ENCODE results near the gene EVPL. TPM values are rescaled to one million over a fixed set of nuclear protein-coding genes. Genes with fewer than 3 reads are reported as not detected.
"Not testable (repeated sequence)": the region's sequence is repeated elsewhere in the genome, so short reads cannot be mapped to it uniquely, and the experiment has no call there.

The EVPL gene
- total RNA-seq, 4 donors from 2014 or later, result 0.02 to 0.07 TPM; not detected in 2

DNA sequence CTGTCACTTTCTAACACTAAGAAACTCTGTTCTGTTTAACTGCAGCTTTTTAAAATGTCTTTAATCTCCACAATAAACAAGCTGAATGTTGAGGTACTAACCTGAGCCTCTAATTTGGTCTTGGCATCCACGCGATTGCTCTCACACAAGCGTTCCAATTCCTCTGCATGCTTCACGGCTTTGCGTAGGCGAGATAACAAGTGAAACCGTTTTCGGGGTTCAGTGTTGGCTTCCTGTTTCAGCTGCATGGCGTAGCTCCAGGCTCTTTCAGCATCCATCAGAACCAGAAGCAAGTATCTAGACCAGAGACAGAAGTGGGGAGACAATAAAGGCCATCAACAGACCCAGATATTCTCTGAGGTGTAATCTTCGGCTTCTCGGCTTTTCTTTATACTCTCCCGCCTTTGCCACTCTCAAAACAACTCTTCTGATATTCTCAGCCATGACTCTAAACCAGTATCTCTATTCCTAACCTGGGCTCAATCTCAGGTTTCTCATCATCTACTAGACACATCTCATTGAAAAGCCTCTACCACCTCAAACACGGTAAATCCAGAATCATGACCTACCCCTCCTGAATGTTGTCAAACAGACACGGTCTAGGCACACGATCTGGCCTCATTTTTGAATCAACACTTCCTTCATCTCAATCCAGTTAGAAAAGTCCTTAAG, 36.9 kb upstream of the EVPL start:
- no peak for ATAC-seq
- Histone ChIP-seq H3K36me3 (peaks cover 7 to 88% of the 10 kb centered on the region in 2 donors), H3K4me1 (peaks cover 0 to 4% of the 10 kb centered on the region in 2 donors), H3K27me3 (no peaks in the 10 kb centered on the region), H3K27ac (no peak overlapping the region), H3K9me3 (no peaks in the 10 kb centered on the region), H3K4me3 (no peak overlapping the region)
- DNase-seq, result no peak
- TF ChIP-seq, protein P1, sequence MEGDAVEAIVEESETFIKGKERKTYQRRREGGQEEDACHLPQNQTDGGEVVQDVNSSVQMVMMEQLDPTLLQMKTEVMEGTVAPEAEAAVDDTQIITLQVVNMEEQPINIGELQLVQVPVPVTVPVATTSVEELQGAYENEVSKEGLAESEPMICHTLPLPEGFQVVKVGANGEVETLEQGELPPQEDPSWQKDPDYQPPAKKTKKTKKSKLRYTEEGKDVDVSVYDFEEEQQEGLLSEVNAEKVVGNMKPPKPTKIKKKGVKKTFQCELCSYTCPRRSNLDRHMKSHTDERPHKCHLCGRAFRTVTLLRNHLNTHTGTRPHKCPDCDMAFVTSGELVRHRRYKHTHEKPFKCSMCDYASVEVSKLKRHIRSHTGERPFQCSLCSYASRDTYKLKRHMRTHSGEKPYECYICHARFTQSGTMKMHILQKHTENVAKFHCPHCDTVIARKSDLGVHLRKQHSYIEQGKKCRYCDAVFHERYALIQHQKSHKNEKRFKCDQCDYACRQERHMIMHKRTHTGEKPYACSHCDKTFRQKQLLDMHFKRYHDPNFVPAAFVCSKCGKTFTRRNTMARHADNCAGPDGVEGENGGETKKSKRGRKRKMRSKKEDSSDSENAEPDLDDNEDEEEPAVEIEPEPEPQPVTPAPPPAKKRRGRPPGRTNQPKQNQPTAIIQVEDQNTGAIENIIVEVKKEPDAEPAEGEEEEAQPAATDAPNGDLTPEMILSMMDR (IDR thresholded peaks at IDR 0.05 in 4 of 5, conservative IDR thresholded peaks at IDR 0.05 in 1 of 5), result no peak
- no peak for TF ChIP-seq POLR2A (IDR thresholded peaks at IDR 0.05)
- in situ Hi-C loops (cut with MboI; ENCODE audit: low sequenced_read_pairs in 4 of 4) (no loop called here), intact Hi-C loops (cut with DNase I; ENCODE audit: low total_unique reads) (no loop called here)

DNA sequence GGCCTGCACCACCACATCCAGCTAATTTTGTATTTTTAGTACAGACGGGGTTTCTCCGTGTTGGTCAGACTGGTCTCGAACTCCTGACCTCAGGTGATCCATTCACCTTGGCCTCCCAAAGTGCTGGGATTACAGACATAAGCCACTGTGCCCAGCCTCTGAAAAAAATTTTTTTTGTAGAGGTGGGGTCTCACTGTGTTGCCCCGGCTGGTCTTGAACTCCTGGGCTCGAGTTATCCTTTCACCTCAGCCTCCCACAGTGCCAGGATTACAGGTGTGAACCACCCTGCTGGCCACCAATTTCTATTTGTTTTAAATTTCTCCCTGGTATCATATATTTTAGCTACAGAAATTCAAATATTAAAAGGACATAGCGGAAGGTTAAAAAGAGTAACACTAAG, 31.2 kb upstream of the EVPL start:
- in situ Hi-C loops (cut with MboI; ENCODE audit: low sequenced_read_pairs in 4 of 4); H3K9me3 ChIP-seq; H3K4me1 ChIP-seq; intact Hi-C loops (cut with DNase I; ENCODE audit: low total_unique reads); ATAC-seq; H3K4me3 ChIP-seq; H3K27me3 ChIP-seq; H3K27ac ChIP-seq; DNase-seq: not testable (repeated sequence)
- peaks cover 0 to 93% of the 10 kb centered on the region in 2 donors for H3K36me3 ChIP-seq

GRCh38 chr17:76056882-76057281, 29.8 kb upstream of the EVPL start:
- H3K27me3 ChIP-seq, result no peaks in the 10 kb centered on the region
- no peaks in the 10 kb centered on the region for H3K4me1 ChIP-seq
- no peak for TF ChIP-seq POLR2A (IDR thresholded peaks at IDR 0.05)
- TF ChIP-seq, protein P1 (IDR thresholded peaks at IDR 0.05 in 4 of 5, conservative IDR thresholded peaks at IDR 0.05 in 1 of 5), result no peak
- peaks cover 0 to 87% of the 10 kb centered on the region in 2 donors for H3K36me3 ChIP-seq
- no peak overlapping the region for H3K4me3 ChIP-seq
- intact Hi-C loops (cut with DNase I; ENCODE audit: low total_unique reads) (no loop called here), in situ Hi-C loops (cut with MboI; ENCODE audit: low sequenced_read_pairs in 4 of 4) (no loop called here)
- DNase-seq (no peak), ATAC-seq (no peak)
- no peaks in the 10 kb centered on the region for H3K9me3 ChIP-seq
- no peak overlapping the region for H3K27ac ChIP-seq

DNA sequence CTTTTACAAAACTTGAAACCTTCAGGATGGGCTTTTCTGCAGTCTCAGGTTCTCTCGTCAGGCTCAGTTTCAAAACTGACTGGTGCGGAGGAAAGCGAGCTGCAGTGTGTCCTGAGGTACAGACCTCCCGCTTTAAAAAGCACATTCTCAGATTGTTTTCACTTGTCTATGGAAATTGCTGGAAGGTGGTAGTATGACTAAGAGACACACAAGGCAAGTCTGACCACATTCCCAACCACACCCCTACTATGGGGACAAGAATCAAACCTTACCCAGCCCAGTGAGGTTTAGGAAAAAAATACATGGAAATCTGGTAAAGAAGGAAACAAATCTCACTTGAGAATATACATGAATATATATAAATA, 27.0 kb upstream of the EVPL start:
- intact Hi-C loops (cut with DNase I; ENCODE audit: low total_unique reads) (no loop called here), in situ Hi-C loops (cut with MboI; ENCODE audit: low sequenced_read_pairs in 4 of 4) (no loop called here)
- Histone ChIP-seq H3K4me1 (peaks cover 0 to 5% of the 10 kb centered on the region in 2 donors), H3K4me3 (no peak overlapping the region), H3K27me3 (no peaks in the 10 kb centered on the region), H3K27ac (no peak overlapping the region), H3K36me3 (peaks cover 0 to 77% of the 10 kb centered on the region in 2 donors), H3K9me3 (no peaks in the 10 kb centered on the region)
- ATAC-seq, result no peak
- no peak for DNase-seq
- TF ChIP-seq, protein P1 (IDR thresholded peaks at IDR 0.05 in 4 of 5, conservative IDR thresholded peaks at IDR 0.05 in 1 of 5), result no peak
- TF ChIP-seq POLR2A (IDR thresholded peaks at IDR 0.05), result no peak

DNA sequence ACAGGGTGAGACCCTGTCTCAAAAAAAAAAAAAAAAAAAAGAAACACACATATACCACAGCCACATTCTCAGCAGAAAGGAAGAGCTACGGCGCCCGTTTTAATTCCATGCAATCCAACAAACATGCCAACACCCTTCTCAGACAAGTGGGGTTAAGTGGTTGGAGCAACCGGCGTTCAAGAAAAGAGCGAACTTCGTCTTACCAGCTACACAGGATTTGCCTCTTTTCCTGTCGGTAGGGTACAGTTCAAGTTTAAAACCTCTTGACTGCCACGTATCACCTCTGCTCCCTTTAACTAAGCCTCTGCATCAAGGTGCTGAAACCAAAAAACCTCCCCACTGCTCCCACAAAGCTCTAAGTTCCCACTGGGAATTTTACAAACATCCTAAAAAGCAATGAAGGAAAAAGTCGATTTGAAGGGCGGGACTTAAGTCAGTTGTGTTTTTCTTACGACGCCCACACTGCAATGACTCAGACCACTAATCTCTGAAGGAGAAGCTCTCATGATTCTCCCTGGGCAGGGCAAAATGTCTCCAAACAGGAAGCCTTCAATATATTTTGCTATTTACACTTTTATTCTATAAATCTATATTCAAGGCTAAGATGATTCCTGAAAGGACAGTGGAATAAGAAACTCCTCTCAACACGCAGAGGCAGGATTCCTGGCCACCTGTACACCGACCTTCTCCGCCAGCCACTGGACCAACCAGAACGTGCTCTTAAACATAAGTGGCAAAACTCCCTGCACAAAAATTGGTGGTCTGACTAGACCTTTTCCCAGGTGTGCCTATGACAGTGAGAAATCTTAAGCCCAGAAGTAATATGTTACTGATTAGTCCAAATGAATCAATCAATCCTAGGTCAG, 26.4 kb upstream of the EVPL start:
- peaks cover 0 to 77% of the 10 kb centered on the region in 2 donors for H3K36me3 ChIP-seq
- in situ Hi-C loops (cut with MboI; ENCODE audit: low sequenced_read_pairs in 4 of 4), result no loop called here
- no peak for ATAC-seq
- no peaks in the 10 kb centered on the region for H3K27me3 ChIP-seq
- no peak for DNase-seq
- no peaks in the 10 kb centered on the region for H3K9me3 ChIP-seq
- H3K4me1 ChIP-seq, result peaks cover 0 to 5% of the 10 kb centered on the region in 2 donors
- no peak overlapping the region for H3K27ac ChIP-seq
- H3K4me3 ChIP-seq, result no peak overlapping the region
- intact Hi-C loops (cut with DNase I; ENCODE audit: low total_unique reads), result no loop called here
- TF ChIP-seq, protein P1 (IDR thresholded peaks at IDR 0.05 in 4 of 5, conservative IDR thresholded peaks at IDR 0.05 in 1 of 5), result no peak
- TF ChIP-seq POLR2A (IDR thresholded peaks at IDR 0.05), result no peak
